Limb (tissue), 2 donors: ENCODE data around the gene MACROD2.
"Not testable (repeated sequence)": the region's sequence is repeated elsewhere in the genome, so short reads cannot be mapped to it uniquely, and the experiment has no call there.

ENCODE experiments used
- DNase-seq, 2 donors: peaks; one replicate each; pipeline ENCODE4 v3.0.0-alpha.2; 2016; ENCODE audit errors: extremely low spot score in 2 of 2

MACROD2 gene

DNA sequence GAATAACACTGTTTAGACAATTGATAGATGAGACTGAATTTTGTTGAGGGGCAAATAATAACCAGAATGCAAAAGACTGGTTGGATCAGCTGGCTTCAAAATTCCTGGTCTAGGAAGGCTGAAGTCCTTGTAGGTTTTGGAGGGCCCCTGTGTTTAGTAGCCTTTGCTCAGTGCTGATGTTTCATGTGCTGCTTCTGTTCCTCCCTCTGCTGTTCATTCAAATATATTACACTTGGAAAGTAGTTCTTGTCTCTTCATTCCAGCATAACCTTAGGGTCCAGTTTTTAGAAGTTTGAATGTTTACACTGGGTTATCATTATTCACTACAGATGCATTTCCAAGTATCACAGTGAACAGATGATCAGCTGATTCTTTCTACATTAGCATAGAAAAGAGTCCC is 269.6 kb downstream of the MACROD2 start:
- DNase-seq = no peak

DNA sequence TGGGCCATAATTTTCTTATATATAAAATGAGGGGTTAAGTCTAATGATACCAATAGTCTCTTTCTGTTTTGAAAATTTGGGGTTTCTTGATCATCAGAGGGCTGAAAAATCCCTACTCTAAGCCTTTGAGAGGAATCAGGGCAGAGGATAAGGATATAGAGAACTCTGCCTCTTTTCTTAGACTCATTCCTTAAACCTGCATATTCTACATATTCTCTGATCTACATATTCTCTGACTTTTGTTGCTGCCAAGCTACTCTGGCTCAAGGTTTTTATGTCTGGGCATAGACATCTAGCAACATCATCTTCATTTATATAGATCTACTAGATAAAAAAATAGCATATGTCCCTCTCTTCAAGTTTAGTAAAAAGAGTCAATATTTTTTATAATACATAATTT is 270.9 kb downstream of the MACROD2 start:
- no peak for DNase-seq

DNA sequence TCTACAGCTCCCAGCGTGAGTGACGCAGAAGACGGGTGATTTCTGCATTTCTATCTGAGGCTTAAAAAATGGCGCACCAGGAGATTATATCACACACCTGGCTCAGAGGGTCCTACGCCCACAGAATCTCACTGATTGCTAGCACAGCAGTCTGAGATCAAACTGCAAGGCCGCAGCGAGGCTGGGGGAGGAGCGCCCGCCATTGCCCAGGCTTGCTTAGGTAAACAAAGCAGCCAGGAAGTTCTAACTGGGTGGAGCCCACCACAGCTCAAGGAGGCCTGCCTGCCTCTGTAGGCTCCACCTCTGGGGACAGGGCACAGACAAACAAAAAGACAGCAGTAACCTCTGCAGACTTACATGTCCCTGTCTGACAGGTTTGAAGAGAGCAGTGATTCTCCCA is 275.4 kb downstream of the MACROD2 start:
- DNase-seq = not testable (repeated sequence)

DNA sequence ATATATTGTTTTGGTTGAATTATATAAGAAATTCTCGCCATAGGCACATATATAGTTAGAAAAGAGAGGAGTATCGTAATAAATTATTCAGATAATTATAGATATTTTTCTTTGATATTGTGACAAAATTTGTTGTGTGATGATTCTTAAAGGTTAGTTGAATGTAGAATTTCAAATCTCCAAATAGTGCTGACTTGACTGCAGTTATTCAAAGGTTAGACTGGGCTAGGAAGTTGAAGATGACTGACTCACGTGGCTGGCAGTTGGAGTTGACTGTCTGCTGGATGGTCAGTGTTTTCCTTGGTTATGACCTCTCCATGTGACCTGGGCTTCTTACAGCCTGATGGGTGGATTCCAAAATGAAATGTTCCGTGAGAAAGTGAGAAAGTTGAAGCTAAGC is 286.8 kb downstream of the MACROD2 start:
- DNase-seq = no peak

DNA sequence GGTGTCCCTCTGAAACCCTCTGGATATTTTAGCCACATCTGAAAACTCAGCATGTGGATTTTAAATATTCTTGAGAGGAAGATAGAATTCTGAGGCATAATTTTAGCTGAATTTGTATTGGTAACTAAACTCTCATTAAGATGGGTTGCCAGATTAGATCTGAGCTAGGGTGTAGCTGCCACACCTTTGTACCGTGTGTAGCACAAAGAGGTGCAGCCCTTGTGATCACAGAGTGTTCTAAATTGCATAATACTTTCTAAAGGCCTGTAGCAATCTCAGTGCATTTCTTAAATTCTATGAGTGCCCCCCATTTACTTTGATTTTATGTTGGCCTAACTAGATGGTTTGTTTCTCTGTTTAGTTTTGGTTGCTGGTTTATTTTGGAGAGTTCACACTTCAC is 289.1 kb downstream of the MACROD2 start:
- DNase-seq = no peak

DNA sequence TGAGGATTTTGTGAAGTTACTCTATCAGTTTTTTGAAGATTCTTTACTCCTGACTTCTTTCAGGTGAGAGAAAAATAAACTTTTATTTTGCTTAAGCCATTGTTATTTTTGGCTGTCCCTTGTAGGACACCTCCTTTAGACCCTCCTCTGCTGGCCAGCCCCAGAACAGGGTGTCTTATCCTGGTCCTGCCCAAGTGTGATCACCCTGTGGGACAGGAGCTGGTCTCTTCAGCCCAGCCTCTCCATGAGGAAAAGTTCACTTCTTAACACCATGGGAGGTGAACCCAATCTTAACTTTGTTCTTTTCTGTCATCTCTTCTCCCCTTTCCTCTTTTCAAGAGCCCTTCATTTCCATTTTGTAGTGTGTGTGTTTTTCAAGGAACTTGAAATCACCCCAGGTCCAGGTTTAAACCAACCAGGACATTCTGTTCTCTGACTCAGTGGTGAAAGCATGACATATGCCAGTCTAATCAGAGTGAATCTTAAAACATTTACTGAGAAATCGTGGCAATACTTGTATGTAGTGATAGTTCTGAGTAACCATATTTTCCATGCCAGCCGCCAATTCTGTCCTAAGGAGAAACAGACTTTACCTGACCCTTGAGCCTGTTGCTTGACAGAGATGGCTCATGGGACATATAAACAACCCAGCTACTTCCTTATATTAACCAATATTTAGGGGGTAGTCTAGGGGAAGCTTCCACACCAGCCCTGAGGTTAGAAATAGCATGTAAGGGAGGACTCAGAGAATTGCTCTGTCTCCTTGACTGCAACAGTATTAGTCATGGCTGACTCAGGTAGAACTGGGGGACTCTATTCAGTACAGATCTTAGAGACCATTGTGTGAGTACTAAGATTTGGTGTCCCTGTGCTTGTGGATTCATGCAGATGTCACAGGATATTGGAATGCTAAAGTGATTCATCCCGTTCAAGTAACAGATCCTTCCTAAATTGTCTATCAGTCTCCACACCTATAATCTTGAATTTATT is 293.3 kb downstream of the MACROD2 start:
- DNase-seq = no peak

DNA sequence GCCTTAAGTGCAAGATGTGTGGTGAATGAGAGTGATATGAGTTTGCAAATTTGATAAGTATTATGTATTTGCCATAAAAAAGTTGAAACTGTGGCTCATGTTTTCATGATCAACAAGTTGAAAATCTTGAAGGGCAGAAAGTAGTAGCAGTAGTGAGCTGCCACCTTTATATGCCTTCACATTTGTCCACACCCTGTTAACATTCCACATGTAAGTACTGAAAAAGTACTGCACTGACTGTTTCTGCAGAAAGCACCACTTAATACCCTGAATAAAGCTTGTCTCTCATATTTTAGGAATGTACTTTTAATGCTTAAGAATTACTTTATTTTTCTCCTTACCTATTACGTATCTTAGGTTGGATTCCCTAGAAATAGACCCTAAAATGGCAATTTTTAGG is 296.2 kb downstream of the MACROD2 start:
- no peak for DNase-seq

DNA sequence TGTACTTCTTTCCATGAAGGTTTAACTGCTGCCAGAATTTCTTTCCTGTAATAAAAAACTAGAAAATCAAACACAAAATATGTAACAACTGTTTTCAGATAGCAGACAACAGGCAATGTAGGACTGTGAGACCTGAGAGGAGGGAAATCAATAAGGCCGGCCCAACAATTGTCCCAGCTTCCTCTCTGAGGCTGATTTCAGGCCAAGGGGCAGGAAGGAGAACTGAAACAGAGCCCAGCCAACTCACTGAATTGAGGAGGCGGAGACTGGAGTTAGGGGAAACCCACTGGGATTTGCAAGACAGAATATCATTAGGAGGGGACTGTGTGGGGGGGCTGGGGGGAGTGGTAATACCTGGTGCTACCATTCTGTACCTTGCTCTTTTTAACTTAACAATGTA is 299.9 kb downstream of the MACROD2 start:
- DNase-seq = no peak

DNA sequence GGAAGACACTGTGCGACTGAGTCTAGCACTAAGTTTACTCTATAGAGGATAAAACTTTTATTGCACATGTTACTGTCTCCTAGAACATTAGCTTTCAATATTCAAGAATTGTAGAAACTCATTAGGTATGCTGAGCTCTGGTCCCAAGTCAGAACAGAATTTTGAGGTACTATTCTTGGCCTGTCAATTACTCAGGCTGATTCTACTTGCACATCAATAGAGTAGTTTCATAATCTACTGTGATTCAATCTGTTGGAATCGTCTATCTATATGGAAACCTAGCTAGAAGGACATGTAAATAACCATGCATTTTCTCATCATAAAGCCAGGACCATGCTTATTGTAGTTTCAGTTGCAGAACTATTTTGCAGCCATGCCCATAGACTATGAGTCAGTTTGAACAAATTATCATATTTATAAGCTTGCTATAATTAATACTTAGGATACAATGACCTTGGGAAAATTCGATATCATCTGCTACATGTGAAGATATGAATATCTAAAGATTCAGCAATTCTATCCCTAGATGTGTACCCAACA is 300.5 kb downstream of the MACROD2 start:
- DNase-seq = no peak

DNA sequence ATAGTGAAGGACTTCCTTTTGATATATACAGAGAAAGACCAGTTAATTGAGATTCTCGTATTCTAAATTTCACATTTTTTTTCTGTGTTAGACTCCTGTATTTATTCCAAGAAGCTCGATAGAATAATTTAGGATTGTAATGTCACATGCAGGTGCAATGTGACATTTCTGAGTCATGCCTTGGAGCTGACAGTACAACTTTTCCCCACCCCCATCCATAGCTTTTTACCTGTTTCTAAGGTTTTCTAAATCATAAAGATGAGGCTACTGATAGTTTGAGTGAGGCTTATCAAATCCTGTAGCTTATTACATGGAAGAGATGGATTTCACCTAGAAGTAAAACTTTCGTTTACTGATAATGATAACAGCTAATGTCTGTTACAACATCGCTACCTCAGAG is 304.5 kb downstream of the MACROD2 start:
- DNase-seq = no peak

DNA sequence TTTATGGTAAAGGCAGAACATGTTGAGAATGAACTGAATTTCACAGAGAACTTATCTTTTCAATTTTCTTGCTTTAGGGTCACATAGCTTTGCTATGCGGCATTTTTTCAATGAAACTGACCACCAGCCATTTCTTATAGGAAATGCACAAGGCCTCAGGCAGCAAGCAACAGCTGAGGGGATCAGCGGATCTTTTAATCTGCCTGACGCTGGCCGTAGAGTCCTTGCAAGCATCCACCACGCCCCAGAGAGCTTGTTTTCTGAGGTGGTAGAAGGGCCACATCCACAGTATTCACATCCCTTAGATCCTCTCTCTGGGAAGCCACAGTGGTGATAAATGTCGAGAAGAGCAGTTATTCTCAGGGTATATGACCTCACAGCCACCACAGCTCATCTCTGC is 307.8 kb downstream of the MACROD2 start:
- no peak for DNase-seq

DNA sequence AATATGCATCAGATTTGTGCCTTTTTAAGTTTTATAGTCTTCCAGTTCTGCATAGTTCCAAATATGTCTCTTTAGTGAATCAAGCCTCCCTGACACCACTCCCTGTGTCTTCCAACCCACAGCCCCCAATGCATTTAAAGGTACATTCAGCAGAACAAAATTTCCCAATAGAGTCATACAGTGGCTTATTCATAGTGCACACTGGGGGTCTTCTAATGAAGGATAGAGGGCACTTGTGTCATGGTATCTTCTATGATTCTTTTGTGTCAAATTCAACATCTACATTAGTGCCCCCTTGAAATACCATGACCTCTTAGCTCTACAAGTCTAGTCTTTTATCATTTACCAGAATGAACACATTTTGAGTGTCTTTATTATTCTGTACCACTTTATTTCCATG is 308.3 kb downstream of the MACROD2 start:
- no peak for DNase-seq

DNA sequence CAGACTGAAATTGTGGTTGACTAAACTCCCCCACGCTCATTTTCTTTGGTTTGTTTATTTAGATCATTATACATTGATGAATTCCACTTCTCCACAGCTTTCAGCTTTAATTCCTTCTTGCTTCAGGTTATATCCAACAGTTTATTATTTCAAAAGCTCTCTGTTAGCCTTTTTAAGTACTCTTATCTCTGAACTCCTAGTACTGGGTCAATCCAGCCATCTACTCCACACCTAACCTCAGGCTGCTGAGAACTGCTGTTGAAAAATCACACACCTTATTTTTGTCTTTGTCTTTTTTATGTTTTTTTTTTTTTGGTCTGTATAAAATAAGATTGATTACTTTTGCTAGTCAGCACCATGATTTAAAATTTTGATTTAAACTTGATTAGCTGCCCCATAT is 309.2 kb downstream of the MACROD2 start:
- no peak for DNase-seq

DNA sequence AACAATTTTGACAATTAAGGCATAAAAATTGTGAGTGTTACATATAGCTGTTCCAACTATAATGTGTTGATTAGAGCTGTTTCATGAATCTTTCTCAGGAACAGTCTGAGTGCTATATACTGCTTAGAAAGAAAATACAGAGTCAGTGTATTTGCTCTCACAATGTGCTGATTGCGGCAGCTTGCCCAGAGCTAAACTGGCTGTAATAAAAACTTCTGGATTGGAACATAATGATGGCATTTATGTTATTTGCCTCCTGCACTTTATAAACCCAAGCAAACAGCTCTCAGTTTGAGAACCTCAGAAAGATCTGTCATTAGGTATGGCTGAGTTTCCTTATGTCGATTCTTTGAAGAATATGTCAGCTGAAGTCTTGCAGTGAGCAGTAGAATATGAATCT is 312.6 kb downstream of the MACROD2 start:
- DNase-seq = no peak

DNA sequence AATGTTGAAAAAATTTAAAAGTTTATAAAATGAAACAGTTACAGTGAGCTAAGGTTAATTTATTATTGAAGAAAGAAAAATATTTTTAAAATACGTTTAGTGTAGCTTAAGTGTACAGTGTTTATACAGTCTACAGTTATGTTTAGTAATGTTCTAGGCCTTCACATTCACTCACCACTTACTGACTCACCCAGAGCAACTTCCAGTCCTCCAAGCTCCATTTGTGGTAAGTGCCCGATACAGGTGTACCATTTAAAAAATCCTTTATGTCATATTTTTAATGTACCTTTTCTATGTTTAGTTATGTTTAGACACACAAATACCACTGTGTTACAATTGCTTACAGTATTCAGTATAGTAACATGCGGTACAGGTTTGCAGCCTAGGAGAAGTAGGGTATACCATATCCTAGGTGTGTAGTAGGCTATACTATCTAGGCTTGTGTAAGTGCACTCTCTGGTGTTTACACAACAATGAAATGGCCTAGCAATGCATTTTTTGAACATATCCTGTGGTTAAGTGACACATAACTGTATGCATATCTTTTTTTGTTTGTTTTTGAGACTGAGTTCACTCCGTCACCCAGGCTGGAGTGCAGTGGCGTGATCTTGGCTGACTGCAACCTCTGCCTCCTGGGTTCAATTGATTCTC is 315.8 kb downstream of the MACROD2 start:
- DNase-seq = no peak

DNA sequence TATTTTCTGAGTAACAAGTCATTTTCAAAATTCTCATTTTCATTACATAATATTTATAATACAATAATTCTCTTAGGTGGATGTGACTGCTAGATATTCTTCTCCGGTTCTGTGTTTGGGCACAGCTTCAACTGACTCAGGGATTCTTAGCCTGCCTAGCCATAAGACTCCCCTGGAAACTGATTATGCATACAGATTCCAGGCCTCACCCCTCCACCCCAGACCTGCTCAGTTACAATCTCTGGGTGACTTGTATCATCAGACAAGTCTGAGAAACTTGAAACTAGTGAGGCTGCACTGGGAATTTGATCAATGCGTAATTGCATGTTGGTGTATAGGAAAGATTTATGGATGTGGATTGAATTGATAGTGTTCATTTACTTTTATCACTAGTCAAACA is 316.7 kb downstream of the MACROD2 start:
- no peak for DNase-seq

DNA sequence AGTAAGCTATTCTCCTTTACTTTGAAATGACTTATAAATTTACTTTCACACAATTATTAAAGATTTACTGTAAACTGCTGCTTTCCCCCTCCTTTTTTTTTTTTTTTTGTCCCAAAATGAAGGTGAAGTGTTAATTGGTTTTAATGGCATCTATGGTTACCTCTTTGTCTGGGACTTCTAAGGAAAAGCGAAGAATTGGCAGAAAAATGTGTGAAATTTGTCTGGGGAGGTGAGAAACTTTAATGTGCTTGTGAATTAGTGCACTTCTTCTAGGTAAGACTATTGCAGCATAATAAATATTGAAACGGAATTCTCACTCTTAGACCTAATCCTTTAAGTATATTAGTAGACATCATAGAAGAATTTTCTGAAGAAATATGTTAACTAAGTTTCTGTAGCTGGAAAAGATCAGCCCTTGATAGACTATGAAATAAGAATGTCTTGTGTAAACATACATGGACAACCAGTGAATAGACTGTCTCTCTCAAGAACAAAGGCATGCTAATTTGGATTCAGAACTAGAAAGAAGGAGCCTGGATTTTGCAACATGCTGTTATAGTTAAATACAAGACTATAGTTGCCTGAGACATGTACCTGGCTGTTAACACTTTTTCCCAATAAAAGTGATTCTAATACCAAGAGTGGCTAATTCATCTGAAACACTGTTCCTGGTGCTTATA is 318.2 kb downstream of the MACROD2 start:
- no peak for DNase-seq

DNA sequence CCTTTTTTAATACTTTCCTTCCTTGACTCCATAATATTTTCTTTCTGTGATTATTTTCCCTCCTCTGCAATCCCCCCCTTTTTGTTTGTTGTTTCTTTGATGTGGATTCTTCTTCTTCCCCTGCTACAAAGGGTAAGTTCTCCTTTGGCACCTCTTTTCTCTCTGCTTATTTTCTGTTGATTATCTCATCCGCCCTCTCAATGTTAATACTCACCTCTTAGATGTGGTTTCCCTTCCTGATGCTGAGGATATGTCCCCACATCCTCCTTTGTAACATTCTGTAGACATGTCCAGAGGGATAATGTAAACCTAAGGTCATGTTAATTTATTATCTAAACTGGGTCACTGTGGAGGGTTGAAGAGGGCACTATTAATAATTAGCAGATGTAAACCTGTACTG is 324.4 kb downstream of the MACROD2 start:
- no peak for DNase-seq

DNA sequence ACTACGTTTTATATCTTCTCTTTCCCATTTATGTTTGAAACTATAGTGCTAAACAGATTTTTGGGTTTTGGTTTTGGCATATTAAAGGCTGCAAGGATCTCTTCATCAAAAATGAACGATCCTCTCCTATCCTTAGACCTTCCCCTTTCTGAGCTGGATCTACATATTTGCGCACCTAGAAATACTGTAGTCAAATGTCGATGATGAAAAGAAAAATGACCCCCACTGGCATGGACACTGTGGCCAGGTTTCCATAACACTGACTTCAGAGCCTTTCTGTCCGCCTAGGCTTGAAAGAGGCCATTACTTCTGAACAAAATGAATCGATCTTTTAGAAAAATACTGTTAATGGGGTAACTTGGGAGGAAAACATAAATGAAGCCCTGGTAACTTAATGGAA is 336.3 kb downstream of the MACROD2 start:
- no peak for DNase-seq

DNA sequence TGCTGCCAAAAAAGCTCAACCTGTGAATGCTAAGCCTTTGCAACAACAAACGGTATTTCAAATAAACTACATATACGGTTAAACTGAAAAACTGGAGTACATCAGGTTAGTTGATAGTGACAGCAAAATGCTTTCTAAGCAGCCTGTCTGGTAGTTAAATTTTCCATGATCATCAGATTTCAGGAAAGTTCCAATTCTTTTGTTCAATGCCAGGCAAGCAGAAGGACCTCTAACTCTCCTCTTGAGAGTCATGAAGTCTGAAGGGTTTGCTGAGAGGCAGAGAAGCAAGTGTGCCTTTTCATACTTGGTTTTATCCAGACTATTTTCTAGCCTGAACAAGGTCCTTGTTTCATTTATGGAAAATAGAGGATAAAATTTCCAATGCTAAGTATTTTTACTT is 337.6 kb downstream of the MACROD2 start:
- no peak for DNase-seq

DNA sequence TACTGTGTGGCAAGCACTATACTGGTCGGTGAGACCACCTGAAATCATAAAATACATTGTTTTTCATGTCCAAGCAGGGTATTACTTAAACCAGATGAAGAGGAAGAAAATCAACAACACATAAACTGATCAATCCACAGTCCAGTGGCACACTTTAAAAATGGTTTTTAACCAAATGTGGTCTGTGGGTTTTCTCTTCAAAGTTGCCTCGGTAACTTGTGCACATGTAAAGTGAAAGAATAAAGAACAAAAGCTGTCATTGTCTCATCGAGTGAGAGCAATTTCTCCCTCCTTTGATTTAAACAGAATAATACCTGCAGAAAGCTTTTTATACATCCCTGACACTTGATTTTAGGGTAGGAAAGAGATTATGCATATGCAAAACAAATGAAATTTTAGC is 338.4 kb downstream of the MACROD2 start:
- DNase-seq = no peak

DNA sequence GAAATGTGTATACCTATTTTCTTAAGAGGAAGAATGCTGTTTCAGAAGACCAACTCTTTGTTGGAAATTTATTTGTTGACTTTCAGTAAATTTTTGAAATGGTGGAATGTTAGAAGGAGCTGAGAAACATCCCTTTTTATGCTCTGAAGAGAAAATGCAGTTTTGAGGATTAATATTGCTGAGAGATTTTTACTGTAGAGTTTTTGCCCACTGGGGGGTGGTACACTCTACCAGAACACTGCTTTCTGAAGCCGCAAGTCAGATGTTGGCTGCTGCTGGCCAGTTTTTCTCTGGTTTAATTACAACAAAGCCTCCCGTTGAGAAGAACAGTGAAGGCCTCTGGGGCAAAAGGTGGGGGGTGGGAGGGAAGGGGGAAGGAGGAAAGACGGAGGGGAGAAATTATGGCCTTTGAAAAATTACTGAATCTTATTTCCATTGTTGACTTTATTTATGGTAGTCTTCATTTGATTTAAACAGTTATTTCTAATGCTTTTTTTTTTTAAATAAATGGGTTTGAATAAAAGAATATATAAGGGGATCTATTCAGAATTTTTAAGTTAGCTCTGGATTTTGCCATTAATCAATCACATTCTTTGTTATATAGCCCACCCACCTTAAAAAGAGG is 339.1 kb downstream of the MACROD2 start:
- DNase-seq = peak; percentile 72 to 82
